ENCODE data around the gene C17orf67. TPM values are rescaled to one million over a fixed set of nuclear protein-coding genes. Genes with fewer than 3 reads are reported as not detected.

Gene C17orf67
- total and polyA plus RNA-seq, 9 of the 15 experiments (the other 6 are each of a cell fraction or from before 2014, with no cell fraction given) = 0.07 to 1.7 (median 0.59) TPM

DNA sequence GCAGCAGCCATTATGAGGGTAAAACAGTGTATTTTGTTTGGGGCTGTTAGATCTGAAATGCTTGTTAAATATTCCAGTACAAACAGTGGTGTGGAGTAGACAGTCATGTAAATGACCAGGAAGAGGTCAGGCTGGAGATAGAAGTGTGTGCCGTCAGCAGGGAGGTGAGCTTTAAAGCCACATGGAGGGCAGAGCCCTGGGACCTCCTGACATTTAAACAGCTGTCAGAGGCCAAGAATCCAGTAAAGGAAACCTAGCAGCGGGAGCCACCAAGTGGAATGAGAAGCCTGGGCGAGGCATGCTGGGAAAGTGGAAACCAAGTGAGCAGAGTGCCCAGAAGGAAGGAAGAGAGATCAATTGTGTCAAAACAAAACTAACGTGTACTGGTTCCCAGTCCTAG lies 26.8 kb downstream of the C17orf67 start:
- BruUV-seq (replicated peaks) = no TSS peak

More for the DNA sequence above, 26.8 kb downstream of the C17orf67 start:
- H3K9me1 ChIP-seq (ENCODE audit: control insufficient read depth, insufficient read depth, low read length) = no peaks in the 10 kb centered on the region
- no peaks in the 10 kb centered on the region; a peak in 1 of 5 replicates for H3K4me1 ChIP-seq (replicated peaks in 1 of 2; ENCODE audit: control insufficient read depth in 2 of 2, insufficient read depth in 2 of 2, low read length in 2 of 2)
- no peak overlapping the region for H3K4me3 ChIP-seq
- peaks cover 10 to 15% of the 10 kb centered on the region in 2 experiments; a peak in 4 of 5 replicates for H3K27me3 ChIP-seq (ENCODE audit: control insufficient read depth in 2 of 2, insufficient read depth in 2 of 2, low read length in 2 of 2)
- no peak for DNase-seq (ENCODE audit: extremely low read depth in 1 of 4, low spot score in 3 of 4)
- H2AFZ ChIP-seq (ENCODE audit: low read depth, low read length) = peak overlapping the region; percentile 49
- ChIA-PET CTCF (ENCODE audit: low intra/inter-chr PET ratio) (no interaction called here), POLR2A (interaction anchor here (0.6 kb wide), 1 partner anchor 590 kb away, joined by 3 read pairs; no protein-coding TSS in a partner anchor)
- no peak overlapping the region; the same call in 1 of the 2 replicates for H3K4me2 ChIP-seq (ENCODE audit: insufficient read depth, low read length)
- H4K20me1 ChIP-seq (replicated peaks; ENCODE audit: control insufficient read depth, insufficient read depth, low read length) = no peaks in the 10 kb centered on the region
- H3K9me3 ChIP-seq (replicated peaks; ENCODE audit: control insufficient read depth, insufficient read depth, low read depth, low read length) = no peaks in the 10 kb centered on the region
- TF ChIP-seq, protein P1, sequence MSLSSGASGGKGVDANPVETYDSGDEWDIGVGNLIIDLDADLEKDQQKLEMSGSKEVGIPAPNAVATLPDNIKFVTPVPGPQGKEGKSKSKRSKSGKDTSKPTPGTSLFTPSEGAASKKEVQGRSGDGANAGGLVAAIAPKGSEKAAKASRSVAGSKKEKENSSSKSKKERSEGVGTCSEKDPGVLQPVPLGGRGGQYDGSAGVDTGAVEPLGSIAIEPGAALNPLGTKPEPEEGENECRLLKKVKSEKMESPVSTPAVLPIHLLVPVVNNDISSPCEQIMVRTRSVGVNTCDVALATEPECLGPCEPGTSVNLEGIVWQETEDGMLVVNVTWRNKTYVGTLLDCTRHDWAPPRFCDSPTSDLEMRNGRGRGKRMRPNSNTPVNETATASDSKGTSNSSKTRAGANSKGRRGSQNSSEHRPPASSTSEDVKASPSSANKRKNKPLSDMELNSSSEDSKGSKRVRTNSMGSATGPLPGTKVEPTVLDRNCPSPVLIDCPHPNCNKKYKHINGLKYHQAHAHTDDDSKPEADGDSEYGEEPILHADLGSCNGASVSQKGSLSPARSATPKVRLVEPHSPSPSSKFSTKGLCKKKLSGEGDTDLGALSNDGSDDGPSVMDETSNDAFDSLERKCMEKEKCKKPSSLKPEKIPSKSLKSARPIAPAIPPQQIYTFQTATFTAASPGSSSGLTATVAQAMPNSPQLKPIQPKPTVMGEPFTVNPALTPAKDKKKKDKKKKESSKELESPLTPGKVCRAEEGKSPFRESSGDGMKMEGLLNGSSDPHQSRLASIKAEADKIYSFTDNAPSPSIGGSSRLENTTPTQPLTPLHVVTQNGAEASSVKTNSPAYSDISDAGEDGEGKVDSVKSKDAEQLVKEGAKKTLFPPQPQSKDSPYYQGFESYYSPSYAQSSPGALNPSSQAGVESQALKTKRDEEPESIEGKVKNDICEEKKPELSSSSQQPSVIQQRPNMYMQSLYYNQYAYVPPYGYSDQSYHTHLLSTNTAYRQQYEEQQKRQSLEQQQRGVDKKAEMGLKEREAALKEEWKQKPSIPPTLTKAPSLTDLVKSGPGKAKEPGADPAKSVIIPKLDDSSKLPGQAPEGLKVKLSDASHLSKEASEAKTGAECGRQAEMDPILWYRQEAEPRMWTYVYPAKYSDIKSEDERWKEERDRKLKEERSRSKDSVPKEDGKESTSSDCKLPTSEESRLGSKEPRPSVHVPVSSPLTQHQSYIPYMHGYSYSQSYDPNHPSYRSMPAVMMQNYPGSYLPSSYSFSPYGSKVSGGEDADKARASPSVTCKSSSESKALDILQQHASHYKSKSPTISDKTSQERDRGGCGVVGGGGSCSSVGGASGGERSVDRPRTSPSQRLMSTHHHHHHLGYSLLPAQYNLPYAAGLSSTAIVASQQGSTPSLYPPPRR (CRISPR knock-in tag; IDR thresholded peaks at IDR 0.05; ENCODE audit: borderline replicate concordance) = no peak
- TF ChIP-seq, protein P2, sequence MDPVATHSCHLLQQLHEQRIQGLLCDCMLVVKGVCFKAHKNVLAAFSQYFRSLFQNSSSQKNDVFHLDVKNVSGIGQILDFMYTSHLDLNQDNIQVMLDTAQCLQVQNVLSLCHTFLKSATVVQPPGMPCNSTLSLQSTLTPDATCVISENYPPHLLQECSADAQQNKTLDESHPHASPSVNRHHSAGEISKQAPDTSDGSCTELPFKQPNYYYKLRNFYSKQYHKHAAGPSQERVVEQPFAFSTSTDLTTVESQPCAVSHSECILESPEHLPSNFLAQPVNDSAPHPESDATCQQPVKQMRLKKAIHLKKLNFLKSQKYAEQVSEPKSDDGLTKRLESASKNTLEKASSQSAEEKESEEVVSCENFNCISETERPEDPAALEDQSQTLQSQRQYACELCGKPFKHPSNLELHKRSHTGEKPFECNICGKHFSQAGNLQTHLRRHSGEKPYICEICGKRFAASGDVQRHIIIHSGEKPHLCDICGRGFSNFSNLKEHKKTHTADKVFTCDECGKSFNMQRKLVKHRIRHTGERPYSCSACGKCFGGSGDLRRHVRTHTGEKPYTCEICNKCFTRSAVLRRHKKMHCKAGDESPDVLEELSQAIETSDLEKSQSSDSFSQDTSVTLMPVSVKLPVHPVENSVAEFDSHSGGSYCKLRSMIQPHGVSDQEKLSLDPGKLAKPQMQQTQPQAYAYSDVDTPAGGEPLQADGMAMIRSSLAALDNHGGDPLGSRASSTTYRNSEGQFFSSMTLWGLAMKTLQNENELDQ (CRISPR knock-in tag; IDR thresholded peaks at IDR 0.05; ENCODE audit: borderline replicate concordance) = no peak
- TF ChIP-seq NEUROD1 (IDR thresholded peaks at IDR 0.05; ENCODE audit: borderline replicate concordance, low read depth, low read length, partially characterized antibody) (no peak), ZNF589 (CRISPR knock-in tag; IDR thresholded peaks at IDR 0.05; ENCODE audit: low read depth) (0 out of 2 replicates have a peak, but pooled peaks have one; percentile 53), STAT5B (CRISPR knock-in tag; IDR thresholded peaks at IDR 0.05) (no peak), TAF9B (IDR thresholded peaks at IDR 0.05; ENCODE audit: partially characterized antibody) (no peak)
- TF ChIP-seq, protein P3, sequence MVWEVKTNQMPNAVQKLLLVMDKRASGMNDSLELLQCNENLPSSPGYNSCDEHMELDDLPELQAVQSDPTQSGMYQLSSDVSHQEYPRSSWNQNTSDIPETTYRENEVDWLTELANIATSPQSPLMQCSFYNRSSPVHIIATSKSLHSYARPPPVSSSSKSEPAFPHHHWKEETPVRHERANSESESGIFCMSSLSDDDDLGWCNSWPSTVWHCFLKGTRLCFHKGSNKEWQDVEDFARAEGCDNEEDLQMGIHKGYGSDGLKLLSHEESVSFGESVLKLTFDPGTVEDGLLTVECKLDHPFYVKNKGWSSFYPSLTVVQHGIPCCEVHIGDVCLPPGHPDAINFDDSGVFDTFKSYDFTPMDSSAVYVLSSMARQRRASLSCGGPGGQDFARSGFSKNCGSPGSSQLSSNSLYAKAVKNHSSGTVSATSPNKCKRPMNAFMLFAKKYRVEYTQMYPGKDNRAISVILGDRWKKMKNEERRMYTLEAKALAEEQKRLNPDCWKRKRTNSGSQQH (CRISPR knock-in tag; IDR thresholded peaks at IDR 0.05) = no peak
- TF ChIP-seq, protein P4, sequence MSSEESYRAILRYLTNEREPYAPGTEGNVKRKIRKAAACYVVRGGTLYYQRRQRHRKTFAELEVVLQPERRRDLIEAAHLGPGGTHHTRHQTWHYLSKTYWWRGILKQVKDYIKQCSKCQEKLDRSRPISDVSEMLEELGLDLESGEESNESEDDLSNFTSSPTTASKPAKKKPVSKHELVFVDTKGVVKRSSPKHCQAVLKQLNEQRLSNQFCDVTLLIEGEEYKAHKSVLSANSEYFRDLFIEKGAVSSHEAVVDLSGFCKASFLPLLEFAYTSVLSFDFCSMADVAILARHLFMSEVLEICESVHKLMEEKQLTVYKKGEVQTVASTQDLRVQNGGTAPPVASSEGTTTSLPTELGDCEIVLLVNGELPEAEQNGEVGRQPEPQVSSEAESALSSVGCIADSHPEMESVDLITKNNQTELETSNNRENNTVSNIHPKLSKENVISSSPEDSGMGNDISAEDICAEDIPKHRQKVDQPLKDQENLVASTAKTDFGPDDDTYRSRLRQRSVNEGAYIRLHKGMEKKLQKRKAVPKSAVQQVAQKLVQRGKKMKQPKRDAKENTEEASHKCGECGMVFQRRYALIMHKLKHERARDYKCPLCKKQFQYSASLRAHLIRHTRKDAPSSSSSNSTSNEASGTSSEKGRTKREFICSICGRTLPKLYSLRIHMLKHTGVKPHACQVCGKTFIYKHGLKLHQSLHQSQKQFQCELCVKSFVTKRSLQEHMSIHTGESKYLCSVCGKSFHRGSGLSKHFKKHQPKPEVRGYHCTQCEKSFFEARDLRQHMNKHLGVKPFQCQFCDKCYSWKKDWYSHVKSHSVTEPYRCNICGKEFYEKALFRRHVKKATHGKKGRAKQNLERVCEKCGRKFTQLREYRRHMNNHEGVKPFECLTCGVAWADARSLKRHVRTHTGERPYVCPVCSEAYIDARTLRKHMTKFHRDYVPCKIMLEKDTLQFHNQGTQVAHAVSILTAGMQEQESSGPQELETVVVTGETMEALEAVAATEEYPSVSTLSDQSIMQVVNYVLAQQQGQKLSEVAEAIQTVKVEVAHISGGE (CRISPR knock-in tag; IDR thresholded peaks at IDR 0.05) = no peak
- ATAC-seq = peak; percentile 25; the same call in 1 of the 3 replicates
- WGBS (ENCODE audit: insufficient coverage, low coverage, missing lambda C conversion rate) = 16% methylated on average over 4 of the region's 4 CpGs
- H3K36me3 ChIP-seq (ENCODE audit: control insufficient read depth, insufficient read depth, low read length) = no peaks in the 10 kb centered on the region
- H3K79me2 ChIP-seq (ENCODE audit: control insufficient read depth, insufficient read depth, low read length) = no peaks in the 10 kb centered on the region
- no peak overlapping the region for H3K9ac ChIP-seq (ENCODE audit: insufficient read depth in 1 of 2, low read depth in 2 of 2, low read length in 2 of 2)
- no peak overlapping the region for H3K27ac ChIP-seq (ENCODE audit: extremely low read depth, low read depth, low read length)
- in situ Hi-C loops (cut with MboI) = no loop called here
- FAIRE-seq = no peak
- intact Hi-C loops (cut with micrococcal nuclease) = no loop called here

Data from K562 (cell line).